ENCODE results near the gene ULBP3.

DNA sequence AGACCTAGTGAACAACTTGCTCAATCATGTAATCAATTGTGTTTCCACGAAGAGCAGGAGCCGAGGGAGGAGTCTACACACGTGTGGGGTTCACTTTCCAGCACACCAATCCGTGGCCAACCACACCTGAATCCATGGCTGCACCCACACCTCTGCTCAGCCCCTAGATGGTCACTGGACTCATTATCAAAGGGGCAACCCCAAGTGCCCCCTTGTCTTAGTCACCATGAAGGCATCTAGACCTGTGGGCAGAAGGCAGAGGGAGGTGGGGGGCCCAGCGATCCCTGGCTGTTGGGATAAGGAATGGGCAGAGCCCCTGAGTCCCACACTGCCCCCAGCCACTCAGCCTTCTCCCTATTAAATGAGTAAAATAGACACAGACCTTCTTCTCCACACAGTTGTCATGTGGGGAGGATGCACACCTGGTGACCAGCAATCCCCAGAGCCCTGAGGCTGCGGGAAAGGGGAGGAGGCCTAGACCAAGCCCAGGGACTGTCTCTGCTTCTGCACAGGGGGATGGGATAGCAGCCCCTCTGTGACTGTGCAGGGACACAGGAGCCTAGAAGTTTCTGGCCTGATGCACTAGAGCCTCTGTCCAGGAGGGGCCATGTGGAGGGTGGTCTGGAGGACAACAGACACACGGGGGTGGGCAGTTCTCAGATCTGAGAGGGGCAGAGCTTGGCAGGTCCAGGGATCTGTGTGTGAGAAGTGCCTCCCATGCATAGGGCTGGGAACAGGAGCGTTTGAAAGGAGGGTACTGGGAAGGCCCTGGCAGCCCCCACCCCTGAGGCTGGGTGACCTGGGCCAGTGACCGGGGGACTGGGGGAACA, 41.7 kb downstream of the ULBP3 start:
- TF ChIP-seq EP400 (IDR thresholded peaks at IDR 0.05) (no peak), HMGXB4 (CRISPR knock-in tag; IDR thresholded peaks at IDR 0.05) (no peak), USF2 (CRISPR knock-in tag; IDR thresholded peaks at IDR 0.05) (no peak), ZFX (CRISPR knock-in tag; IDR thresholded peaks at IDR 0.05) (no peak), ZNF174 (CRISPR knock-in tag; IDR thresholded peaks at IDR 0.05) (no peak), PHF20 (IDR thresholded peaks at IDR 0.05; ENCODE audit: partially characterized antibody) (no peak), SNAPC5 (CRISPR knock-in tag; IDR thresholded peaks at IDR 0.05) (no peak), E2F4 (CRISPR knock-in tag; IDR thresholded peaks at IDR 0.05; ENCODE audit: low read depth) (no peak), CREB1 (IDR thresholded peaks at IDR 0.05) (no peak), CREB1 (CRISPR knock-in tag; IDR thresholded peaks at IDR 0.05) (no peak), EP300 (IDR thresholded peaks at IDR 0.05; ENCODE audit: low read length) (no peak), GTF2F1 (IDR thresholded peaks at IDR 0.05; ENCODE audit: low read depth, low read length) (no peak), ZNF274 (IDR thresholded peaks at IDR 0.05; ENCODE audit: borderline replicate concordance, low read depth, low read length) (no peak)
- TF ChIP-seq, protein P1, sequence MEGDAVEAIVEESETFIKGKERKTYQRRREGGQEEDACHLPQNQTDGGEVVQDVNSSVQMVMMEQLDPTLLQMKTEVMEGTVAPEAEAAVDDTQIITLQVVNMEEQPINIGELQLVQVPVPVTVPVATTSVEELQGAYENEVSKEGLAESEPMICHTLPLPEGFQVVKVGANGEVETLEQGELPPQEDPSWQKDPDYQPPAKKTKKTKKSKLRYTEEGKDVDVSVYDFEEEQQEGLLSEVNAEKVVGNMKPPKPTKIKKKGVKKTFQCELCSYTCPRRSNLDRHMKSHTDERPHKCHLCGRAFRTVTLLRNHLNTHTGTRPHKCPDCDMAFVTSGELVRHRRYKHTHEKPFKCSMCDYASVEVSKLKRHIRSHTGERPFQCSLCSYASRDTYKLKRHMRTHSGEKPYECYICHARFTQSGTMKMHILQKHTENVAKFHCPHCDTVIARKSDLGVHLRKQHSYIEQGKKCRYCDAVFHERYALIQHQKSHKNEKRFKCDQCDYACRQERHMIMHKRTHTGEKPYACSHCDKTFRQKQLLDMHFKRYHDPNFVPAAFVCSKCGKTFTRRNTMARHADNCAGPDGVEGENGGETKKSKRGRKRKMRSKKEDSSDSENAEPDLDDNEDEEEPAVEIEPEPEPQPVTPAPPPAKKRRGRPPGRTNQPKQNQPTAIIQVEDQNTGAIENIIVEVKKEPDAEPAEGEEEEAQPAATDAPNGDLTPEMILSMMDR (IDR thresholded peaks at IDR 0.05 in 2 of 3, conservative IDR thresholded peaks at IDR 0.05 in 1 of 3; ENCODE audit: insufficient read depth in 2 of 3, low read depth in 1 of 3, low read length in 3 of 3): no peak
- TF ChIP-seq, protein P2, sequence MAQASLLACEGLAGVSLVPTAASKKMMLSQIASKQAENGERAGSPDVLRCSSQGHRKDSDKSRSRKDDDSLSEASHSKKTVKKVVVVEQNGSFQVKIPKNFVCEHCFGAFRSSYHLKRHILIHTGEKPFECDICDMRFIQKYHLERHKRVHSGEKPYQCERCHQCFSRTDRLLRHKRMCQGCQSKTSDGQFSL (CRISPR knock-in tag; IDR thresholded peaks at IDR 0.05): no peak
- TF ChIP-seq, protein P2 (tag; IDR thresholded peaks at IDR 0.05): no peak
